GM19240 (cell line): ENCODE results near the gene KCNMA1.

Experiments
- DNase-seq: peaks from one replicate; pipeline ENCODE4 v3.0.0; 2011; ENCODE audit warnings: low spot score; ENCODE audit not compliant: insufficient read length

Gene KCNMA1

GRCh38 chr10:77286531-77287508, 350.8 kb downstream of the KCNMA1 start:
- no peak for DNase-seq

GRCh38 chr10:77285529-77286182, 352.0 kb downstream of the KCNMA1 start:
- DNase-seq: no peak

- no peak for DNase-seq
These were observed 352.8 kb downstream of the KCNMA1 start for GRCh38 chr10:77284797-77285196.

- DNase-seq: no peak
These were observed 354.3 kb downstream of the KCNMA1 start for GRCh38 chr10:77283326-77283725.

- no peak for DNase-seq
These were observed 355.4 kb downstream of the KCNMA1 start for GRCh38 chr10:77282163-77282562.

- DNase-seq: no peak
These were observed 355.9 kb downstream of the KCNMA1 start for GRCh38 chr10:77281719-77282118.

- DNase-seq: no peak
These were observed 358.4 kb downstream of the KCNMA1 start for GRCh38 chr10:77279207-77279606.

- no peak for DNase-seq
These were observed 363.4 kb downstream of the KCNMA1 start for GRCh38 chr10:77274046-77274795.

GRCh38 chr10:77269163-77269562, 368.4 kb downstream of the KCNMA1 start:
- no peak for DNase-seq

- DNase-seq: no peak
These were observed 368.9 kb downstream of the KCNMA1 start for GRCh38 chr10:77268721-77269120.

GRCh38 chr10:77267703-77268675, 369.6 kb downstream of the KCNMA1 start:
- no peak for DNase-seq

GRCh38 chr10:77266242-77266641, 371.4 kb downstream of the KCNMA1 start:
- no peak for DNase-seq

GRCh38 chr10:77264527-77264926, 373.1 kb downstream of the KCNMA1 start:
- DNase-seq: no peak

GRCh38 chr10:77264107-77264506, 373.5 kb downstream of the KCNMA1 start:
- no peak for DNase-seq

- no peak for DNase-seq
These were observed 373.9 kb downstream of the KCNMA1 start for GRCh38 chr10:77263700-77264099.

- DNase-seq: no peak
These were observed 376.5 kb downstream of the KCNMA1 start for GRCh38 chr10:77261146-77261545.

- no peak for DNase-seq
These were observed 378.3 kb downstream of the KCNMA1 start for GRCh38 chr10:77259171-77259874.

- DNase-seq: no peak
These were observed 381.3 kb downstream of the KCNMA1 start for GRCh38 chr10:77256346-77256745.

GRCh38 chr10:77253556-77254064, 384.0 kb downstream of the KCNMA1 start:
- no peak for DNase-seq

- DNase-seq: no peak
These were observed 384.5 kb downstream of the KCNMA1 start for GRCh38 chr10:77253147-77253545.
